ENCODE data around the gene AMBP.

The AMBP gene

GRCh38 chr9:114117996-114118830 is 40.1 kb upstream of the AMBP start:
- no peak for TF ChIP-seq CTCF (IDR thresholded peaks at IDR 0.05; ENCODE audit: low read depth, low read length)
- DNase-seq (ENCODE audit: low read depth in 2 of 2) = no peak
- H3K4me3 ChIP-seq (replicated peaks in 1 of 2; ENCODE audit: low read depth in 2 of 2, low read length in 2 of 2) = no peak overlapping the region

GRCh38 chr9:114117614-114117995 is 39.5 kb upstream of the AMBP start:
- H3K4me3 ChIP-seq (replicated peaks in 1 of 2; ENCODE audit: low read depth in 2 of 2, low read length in 2 of 2) = no peak overlapping the region
- DNase-seq (ENCODE audit: low read depth in 2 of 2) = no peak
- no peak for TF ChIP-seq CTCF (IDR thresholded peaks at IDR 0.05; ENCODE audit: low read depth, low read length)

- TF ChIP-seq CTCF (IDR thresholded peaks at IDR 0.05; ENCODE audit: low read depth, low read length) = no peak
- H3K4me3 ChIP-seq (replicated peaks in 1 of 2; ENCODE audit: low read depth in 2 of 2, low read length in 2 of 2) = no peak overlapping the region
- DNase-seq (ENCODE audit: low read depth in 2 of 2) = no peak
Observed at GRCh38 chr9:114116126-114116747, 38.1 kb upstream of the AMBP start.

- TF ChIP-seq CTCF (IDR thresholded peaks at IDR 0.05; ENCODE audit: low read depth, low read length) = no peak
- no peak for DNase-seq (ENCODE audit: low read depth in 2 of 2)
Observed at GRCh38 chr9:114115654-114116125, 37.6 kb upstream of the AMBP start.

GRCh38 chr9:114114364-114114763 is 36.3 kb upstream of the AMBP start:
- DNase-seq (ENCODE audit: low read depth in 2 of 2) = peak in 1 of 2 donors; percentile 49

More at GRCh38 chr9:114115654-114116125, 37.6 kb upstream of the AMBP start:
- no peak overlapping the region for H3K4me3 ChIP-seq (replicated peaks in 1 of 2; ENCODE audit: low read depth in 2 of 2, low read length in 2 of 2)

More at GRCh38 chr9:114114364-114114763, 36.3 kb upstream of the AMBP start:
- no peak for TF ChIP-seq CTCF (IDR thresholded peaks at IDR 0.05; ENCODE audit: low read depth, low read length)
- H3K4me3 ChIP-seq (replicated peaks in 1 of 2; ENCODE audit: low read depth in 2 of 2, low read length in 2 of 2) = no peak overlapping the region

Measured in cardiac fibroblast (primary cell).